Measurements from ENCODE around the gene DHPS.
A peak's percentile ranks its signal among the peaks of the same experiment; 100 is the strongest.
"Not testable (repeated sequence)": the region's sequence is repeated elsewhere in the genome, so short reads cannot be mapped to it uniquely, and the experiment has no call there.

The DHPS gene

DNA sequence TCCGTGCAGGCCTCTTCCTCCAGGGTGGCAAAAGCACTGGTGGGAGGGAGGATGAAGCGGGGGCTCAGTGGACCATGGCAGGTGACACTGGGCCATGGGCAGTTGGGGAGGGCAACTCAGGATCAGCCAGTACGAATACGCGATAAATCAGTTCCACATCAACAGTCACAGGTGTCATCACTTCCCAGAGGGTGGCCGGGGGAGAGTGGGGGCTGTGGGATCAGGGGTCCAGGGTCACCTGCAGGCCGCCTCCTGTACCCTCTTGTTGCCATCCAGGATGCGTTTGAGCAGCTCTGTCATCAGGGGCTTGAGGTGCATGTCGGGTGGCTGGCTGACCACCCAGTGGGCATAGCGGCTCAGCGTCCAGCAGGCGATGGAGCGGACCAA, 24.6 kb upstream of the DHPS start:
- Histone ChIP-seq H3K9me3 (ENCODE audit: control extremely low read depth in 1 of 5, control insufficient read depth in 4 of 5, insufficient read depth in 2 of 5, low read depth in 1 of 5, low read length in 4 of 5) (no peaks in the 10 kb centered on the region), H3K27ac (ENCODE audit: insufficient read depth in 1 of 2, low read depth in 1 of 2, low read length in 2 of 2, poor library complexity in 1 of 2, severe bottlenecking in 2 of 2) (no peak overlapping the region), H3K36me3 (ENCODE audit: control insufficient read depth in 4 of 4, insufficient read depth in 4 of 4, low read length in 3 of 4) (peaks cover 20 to 85% (median 68%) of the 10 kb centered on the region in 4 experiments), H3K4me3 (ENCODE audit: control insufficient read depth in 1 of 7, extremely low read depth in 1 of 7, insufficient read depth in 4 of 7, low read depth in 2 of 7, low read length in 6 of 7) (no peak overlapping the region), H3K27me3 (replicated peaks in 2 of 5; ENCODE audit: control insufficient read depth in 4 of 5, insufficient read depth in 5 of 5, low read length in 4 of 5) (no peaks in the 10 kb centered on the region), H3K4me1 (ENCODE audit: control extremely low read depth in 1 of 4, control insufficient read depth in 4 of 4, insufficient read depth in 4 of 4, low read length in 3 of 4) (no peaks in the 10 kb centered on the region)
- CTCF ChIA-PET: interaction anchor here (1.4 to 3.2 kb wide), 2 partner anchors 11 to 60 kb away, joined by 5 to 13 read pairs; no protein-coding TSS in a partner anchor
- 97% methylated on average over 13 of the region's 13 CpGs for WGBS (ENCODE audit: insufficient coverage)
- POLR2A ChIA-PET: no interaction called here
- DNase-seq: no peak

DNA sequence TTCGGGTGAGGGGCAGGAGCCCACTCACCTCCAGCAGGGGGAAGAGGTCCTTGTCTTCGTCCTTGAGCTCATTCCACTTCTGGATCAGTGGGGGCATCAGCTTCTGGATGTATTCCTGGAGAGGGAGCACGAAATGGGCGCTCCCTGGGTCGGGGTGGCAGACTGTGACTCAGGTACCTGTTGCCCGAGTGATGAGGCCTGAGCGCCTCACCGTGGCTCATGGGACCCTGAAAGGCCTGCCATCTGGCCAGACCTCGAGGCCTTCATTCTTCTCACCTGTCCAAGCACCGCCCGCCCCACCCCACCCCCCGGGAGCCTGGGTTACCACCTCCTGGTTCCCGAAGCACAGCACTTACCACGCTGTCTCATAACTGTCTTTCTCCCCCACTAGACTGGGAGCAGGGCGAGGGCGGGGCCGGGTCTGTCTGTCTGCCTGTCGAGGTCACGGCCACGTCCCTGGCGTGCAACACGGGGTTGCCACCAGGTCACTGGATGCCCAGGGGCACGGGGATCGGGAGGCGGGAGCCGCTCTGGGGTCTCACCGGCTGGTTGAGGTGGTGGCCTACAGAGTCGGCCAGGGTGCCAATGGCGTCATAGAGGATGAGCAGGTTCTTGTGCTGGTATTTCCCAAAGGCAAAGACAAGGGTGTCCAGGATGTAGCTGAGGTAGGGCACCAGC, 24.1 kb upstream of the DHPS start:
- 99% methylated on average over 24 of the region's 29 CpGs for WGBS (ENCODE audit: insufficient coverage)
- no peaks in the 10 kb centered on the region for H3K4me1 ChIP-seq (ENCODE audit: control extremely low read depth in 1 of 4, control insufficient read depth in 4 of 4, insufficient read depth in 4 of 4, low read length in 3 of 4)
- H3K4me3 ChIP-seq (ENCODE audit: control insufficient read depth in 1 of 7, extremely low read depth in 1 of 7, insufficient read depth in 4 of 7, low read depth in 2 of 7, low read length in 6 of 7): no peak overlapping the region
- no peak overlapping the region for H3K27ac ChIP-seq (ENCODE audit: insufficient read depth in 1 of 2, low read depth in 1 of 2, low read length in 2 of 2, poor library complexity in 1 of 2, severe bottlenecking in 2 of 2)
- H3K9me3 ChIP-seq (ENCODE audit: control extremely low read depth in 1 of 5, control insufficient read depth in 4 of 5, insufficient read depth in 2 of 5, low read depth in 1 of 5, low read length in 4 of 5): no peaks in the 10 kb centered on the region
- POLR2A ChIA-PET: no interaction called here
- no peaks in the 10 kb centered on the region for H3K27me3 ChIP-seq (replicated peaks in 2 of 5; ENCODE audit: control insufficient read depth in 4 of 5, insufficient read depth in 5 of 5, low read length in 4 of 5)
- H3K36me3 ChIP-seq (ENCODE audit: control insufficient read depth in 4 of 4, insufficient read depth in 4 of 4, low read length in 3 of 4): peaks cover 20 to 87% (median 72%) of the 10 kb centered on the region in 4 experiments
- no peak for DNase-seq
- CTCF ChIA-PET: interaction anchor here (1.4 to 3.2 kb wide), 2 partner anchors 11 to 60 kb away, joined by 5 to 13 read pairs; no protein-coding TSS in a partner anchor

DNA sequence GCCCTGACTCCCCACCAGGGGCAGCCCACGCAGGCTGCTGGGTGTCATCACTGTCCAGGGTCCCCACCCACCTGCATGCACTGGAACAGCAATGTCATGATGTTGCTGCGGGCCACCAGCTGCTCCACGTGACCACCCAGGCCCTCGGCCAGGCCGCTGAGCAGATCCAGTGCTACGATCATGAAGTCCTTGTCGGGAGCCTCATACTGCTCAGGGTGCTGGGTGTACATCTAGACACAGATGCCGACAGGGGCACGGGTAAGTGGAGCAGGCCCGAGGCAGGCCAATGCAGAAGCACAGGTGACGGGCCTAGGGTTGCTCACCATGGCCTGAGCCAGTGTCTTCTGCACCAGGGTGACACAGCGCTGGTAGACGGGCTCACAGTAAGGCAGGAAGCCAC, 23.5 kb upstream of the DHPS start:
- ChIA-PET CTCF (no interaction called here), POLR2A (no interaction called here)
- Histone ChIP-seq H3K4me1 (ENCODE audit: control extremely low read depth in 1 of 4, control insufficient read depth in 4 of 4, insufficient read depth in 4 of 4, low read length in 3 of 4) (no peaks in the 10 kb centered on the region), H3K4me3 (ENCODE audit: control insufficient read depth in 1 of 7, extremely low read depth in 1 of 7, insufficient read depth in 4 of 7, low read depth in 2 of 7, low read length in 6 of 7) (no peak overlapping the region), H3K27ac (ENCODE audit: insufficient read depth in 1 of 2, low read depth in 1 of 2, low read length in 2 of 2, poor library complexity in 1 of 2, severe bottlenecking in 2 of 2) (no peak overlapping the region), H3K27me3 (replicated peaks in 2 of 5; ENCODE audit: control insufficient read depth in 4 of 5, insufficient read depth in 5 of 5, low read length in 4 of 5) (no peaks in the 10 kb centered on the region), H3K36me3 (ENCODE audit: control insufficient read depth in 4 of 4, insufficient read depth in 4 of 4, low read length in 3 of 4) (peaks cover 18 to 87% (median 70%) of the 10 kb centered on the region in 4 experiments), H3K9me3 (ENCODE audit: control extremely low read depth in 1 of 5, control insufficient read depth in 4 of 5, insufficient read depth in 2 of 5, low read depth in 1 of 5, low read length in 4 of 5) (no peaks in the 10 kb centered on the region)
- no peak for DNase-seq
- 99% methylated on average over 11 of the region's 13 CpGs for WGBS (ENCODE audit: insufficient coverage)

DNA sequence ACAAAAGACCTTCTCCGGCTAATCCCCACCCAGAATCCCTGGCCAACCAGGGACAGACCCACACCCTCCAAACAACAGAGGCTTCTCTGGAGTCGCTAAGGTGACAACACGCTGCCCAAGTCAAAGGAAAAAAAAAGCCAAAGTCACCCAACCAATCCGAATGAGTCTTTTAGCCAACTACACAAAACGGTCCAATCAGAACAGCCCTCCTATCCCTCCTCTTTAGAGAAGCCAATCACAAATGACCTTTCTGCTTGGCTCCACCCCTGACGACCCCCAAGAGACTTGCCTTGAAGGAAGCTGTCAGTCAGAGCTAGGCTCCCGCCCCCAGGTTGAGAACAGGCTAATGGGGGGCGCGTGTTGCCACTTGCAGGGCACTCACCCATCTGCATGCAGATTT, 21.4 kb upstream of the DHPS start:
- Histone ChIP-seq H3K27me3 (replicated peaks in 2 of 5; ENCODE audit: control insufficient read depth in 4 of 5, insufficient read depth in 5 of 5, low read length in 4 of 5) (no peaks in the 10 kb centered on the region), H3K9me3 (ENCODE audit: control extremely low read depth in 1 of 5, control insufficient read depth in 4 of 5, insufficient read depth in 2 of 5, low read depth in 1 of 5, low read length in 4 of 5) (no peaks in the 10 kb centered on the region), H3K4me1 (ENCODE audit: control extremely low read depth in 1 of 4, control insufficient read depth in 4 of 4, insufficient read depth in 4 of 4, low read length in 3 of 4) (peaks cover 0 to 9% (median 4%) of the 10 kb centered on the region in 4 experiments), H3K36me3 (ENCODE audit: control insufficient read depth in 4 of 4, insufficient read depth in 4 of 4, low read length in 3 of 4) (peaks cover 14 to 87% (median 65%) of the 10 kb centered on the region in 4 experiments), H3K4me3 (ENCODE audit: control insufficient read depth in 1 of 7, extremely low read depth in 1 of 7, insufficient read depth in 4 of 7, low read depth in 2 of 7, low read length in 6 of 7) (no peak overlapping the region), H3K27ac (ENCODE audit: insufficient read depth in 1 of 2, low read depth in 1 of 2, low read length in 2 of 2, poor library complexity in 1 of 2, severe bottlenecking in 2 of 2) (peak overlapping the region in 1 of 2 experiments; percentile 9)
- peak; percentile 78 to 89 (median 89) for DNase-seq
- WGBS (ENCODE audit: insufficient coverage): 87% methylated on average over 8 of the region's 9 CpGs
- CTCF ChIA-PET: interaction anchor here (0.7 to 1.5 kb wide), 3 partner anchors 14 to 54 kb away, joined by 3 to 4 read pairs (median 3); no protein-coding TSS in a partner anchor
- POLR2A ChIA-PET: interaction anchor here (0.5 kb wide), 1 partner anchor 40 kb away, joined by 3 read pairs; no protein-coding TSS in a partner anchor

DNA sequence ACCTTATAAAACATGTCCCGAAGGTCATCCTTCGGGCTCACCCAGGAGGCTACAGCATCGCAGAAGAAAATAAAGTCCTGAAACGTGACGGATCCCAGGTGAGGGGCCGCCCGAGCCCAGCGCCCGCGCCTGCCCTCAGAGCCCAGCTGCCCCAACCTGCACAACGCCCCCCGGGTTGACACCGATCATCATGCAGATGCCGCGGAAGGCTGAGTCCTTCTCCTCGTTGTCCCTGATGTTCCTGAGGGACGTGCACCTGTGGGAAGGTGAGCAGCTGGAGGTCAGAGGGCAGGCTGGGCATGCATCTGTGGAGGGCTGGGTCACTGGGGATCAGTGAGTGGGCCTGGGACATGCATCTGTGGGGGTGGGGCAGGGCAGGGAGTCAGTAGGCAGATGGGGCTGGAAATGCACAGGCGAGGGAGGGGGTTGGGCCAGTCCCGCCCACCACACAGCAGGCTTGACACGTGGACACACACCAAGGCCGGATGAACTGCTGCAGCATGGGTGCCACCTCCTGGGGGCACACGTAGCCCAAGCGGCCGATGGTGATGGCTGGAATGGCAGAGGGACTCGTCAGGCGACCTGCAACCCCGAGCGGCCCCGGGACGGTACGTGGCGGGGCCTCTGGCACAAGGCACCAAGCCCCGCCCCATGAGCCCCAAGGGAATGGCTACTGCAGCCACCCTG, 20.1 kb upstream of the DHPS start:
- CTCF ChIA-PET: no interaction called here
- DNase-seq: no peak
- WGBS (ENCODE audit: insufficient coverage): 96% methylated on average over 32 of the region's 33 CpGs

DNA sequence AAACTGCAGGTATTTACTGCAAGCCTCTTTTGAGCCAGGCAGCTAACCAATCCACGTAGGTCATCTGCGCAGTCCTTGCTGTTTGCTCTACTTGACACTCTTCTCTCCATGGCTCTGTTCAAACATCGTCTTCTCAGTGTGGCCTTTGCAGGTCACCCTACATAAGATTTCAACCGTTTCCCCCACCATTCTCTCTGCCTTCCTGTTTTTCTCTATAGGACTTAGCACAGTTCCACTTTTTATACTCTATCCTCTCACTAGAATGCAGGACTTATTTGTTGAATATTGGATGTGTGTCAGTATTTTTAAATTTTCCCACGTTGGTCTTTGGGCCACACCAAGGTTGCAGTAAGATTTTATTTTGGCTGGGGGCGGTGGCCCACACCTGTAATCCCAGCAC, 16.5 kb upstream of the DHPS start:
- Histone ChIP-seq H3K36me3 (ENCODE audit: control insufficient read depth in 4 of 4, insufficient read depth in 4 of 4, low read length in 3 of 4) (peaks cover 9 to 49% (median 31%) of the 10 kb centered on the region in 4 experiments), H3K27ac (ENCODE audit: insufficient read depth in 1 of 2, low read depth in 1 of 2, low read length in 2 of 2, poor library complexity in 1 of 2, severe bottlenecking in 2 of 2) (peak overlapping the region in 1 of 2 experiments; percentile 43), H3K27me3 (replicated peaks in 2 of 5; ENCODE audit: control insufficient read depth in 4 of 5, insufficient read depth in 5 of 5, low read length in 4 of 5) (no peaks in the 10 kb centered on the region), H3K9me3 (ENCODE audit: control extremely low read depth in 1 of 5, control insufficient read depth in 4 of 5, insufficient read depth in 2 of 5, low read depth in 1 of 5, low read length in 4 of 5) (no peaks in the 10 kb centered on the region), H3K4me3 (ENCODE audit: control insufficient read depth in 1 of 7, extremely low read depth in 1 of 7, insufficient read depth in 4 of 7, low read depth in 2 of 7, low read length in 6 of 7) (no peak overlapping the region), H3K4me1 (ENCODE audit: control extremely low read depth in 1 of 4, control insufficient read depth in 4 of 4, insufficient read depth in 4 of 4, low read length in 3 of 4) (peaks cover 7 to 43% (median 32%) of the 10 kb centered on the region in 4 experiments)
- CTCF ChIA-PET: interaction anchor here (0.7 to 3.5 kb wide), 4 partner anchors 17 to 62 kb away, joined by 3 to 27 read pairs (median 4); no protein-coding TSS in a partner anchor
- POLR2A ChIA-PET: no interaction called here
- peak in 1 of 3 donors; percentile 9 for DNase-seq
- WGBS (ENCODE audit: insufficient coverage): 71% methylated on average over 3 of the region's 6 CpGs

More for the DNA sequence above, 20.1 kb upstream of the DHPS start:
- Histone ChIP-seq H3K27ac (ENCODE audit: insufficient read depth in 1 of 2, low read depth in 1 of 2, low read length in 2 of 2, poor library complexity in 1 of 2, severe bottlenecking in 2 of 2) (no peak overlapping the region), H3K36me3 (ENCODE audit: control insufficient read depth in 4 of 4, insufficient read depth in 4 of 4, low read length in 3 of 4) (peaks cover 13 to 81% (median 59%) of the 10 kb centered on the region in 4 experiments), H3K4me3 (ENCODE audit: control insufficient read depth in 1 of 7, extremely low read depth in 1 of 7, insufficient read depth in 4 of 7, low read depth in 2 of 7, low read length in 6 of 7) (no peak overlapping the region), H3K27me3 (replicated peaks in 2 of 5; ENCODE audit: control insufficient read depth in 4 of 5, insufficient read depth in 5 of 5, low read length in 4 of 5) (no peaks in the 10 kb centered on the region), H3K9me3 (ENCODE audit: control extremely low read depth in 1 of 5, control insufficient read depth in 4 of 5, insufficient read depth in 2 of 5, low read depth in 1 of 5, low read length in 4 of 5) (no peaks in the 10 kb centered on the region), H3K4me1 (ENCODE audit: control extremely low read depth in 1 of 4, control insufficient read depth in 4 of 4, insufficient read depth in 4 of 4, low read length in 3 of 4) (peaks cover 5 to 22% (median 15%) of the 10 kb centered on the region in 4 experiments)
- POLR2A ChIA-PET: no interaction called here

DNA sequence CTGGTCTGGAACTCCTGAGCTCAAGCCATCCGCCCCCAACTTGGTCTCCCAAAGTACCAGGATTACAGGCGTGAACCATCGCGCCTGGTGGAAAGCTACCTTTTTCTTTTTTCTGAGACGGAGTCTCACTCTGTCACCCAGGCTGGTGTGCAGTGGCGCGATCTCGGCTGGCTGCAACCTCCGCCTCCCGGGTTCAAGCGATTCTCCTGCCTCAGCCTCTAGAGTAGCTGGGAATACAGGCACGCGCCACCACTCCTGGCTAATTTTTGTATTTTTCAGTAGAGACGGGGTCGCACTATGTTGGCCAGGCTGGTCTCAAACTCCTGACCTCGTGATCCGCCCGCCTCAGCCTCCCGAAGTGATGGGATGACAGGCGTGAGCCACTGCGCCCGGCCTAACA, 15.7 kb upstream of the DHPS start:
- H3K27me3 ChIP-seq (replicated peaks in 2 of 5; ENCODE audit: control insufficient read depth in 4 of 5, insufficient read depth in 5 of 5, low read length in 4 of 5); POLR2A ChIA-PET; H3K9me3 ChIP-seq (ENCODE audit: control extremely low read depth in 1 of 5, control insufficient read depth in 4 of 5, insufficient read depth in 2 of 5, low read depth in 1 of 5, low read length in 4 of 5); DNase-seq: not testable (repeated sequence)
- Histone ChIP-seq H3K36me3 (ENCODE audit: control insufficient read depth in 4 of 4, insufficient read depth in 4 of 4, low read length in 3 of 4) (peaks cover 9 to 48% (median 24%) of the 10 kb centered on the region in 4 experiments), H3K4me1 (ENCODE audit: control extremely low read depth in 1 of 4, control insufficient read depth in 4 of 4, insufficient read depth in 4 of 4, low read length in 3 of 4) (peaks cover 7 to 43% (median 32%) of the 10 kb centered on the region in 4 experiments), H3K4me3 (ENCODE audit: control insufficient read depth in 1 of 7, extremely low read depth in 1 of 7, insufficient read depth in 4 of 7, low read depth in 2 of 7, low read length in 6 of 7) (peak overlapping the region in 5 of 7 experiments; percentile 82 to 93 (median 85)), H3K27ac (ENCODE audit: insufficient read depth in 1 of 2, low read depth in 1 of 2, low read length in 2 of 2, poor library complexity in 1 of 2, severe bottlenecking in 2 of 2) (peak overlapping the region; percentile 68 to 87)
- WGBS (ENCODE audit: insufficient coverage): 97% methylated on average over 21 of the region's 22 CpGs
- CTCF ChIA-PET: interaction anchor here (0.9 to 3.5 kb wide), 5 partner anchors 13 to 35 kb away, joined by 3 to 27 read pairs (median 4); no protein-coding TSS in a partner anchor

All from common myeloid progenitor, CD34-positive (primary cell).